Erythroblast (primary cell): Measurements from ENCODE around the gene NEFH.

Source experiments
- GATA1 ChIP-seq: IDR thresholded peaks from 2 replicates; pipeline ENCODE4 v1.6.1; 2011; ENCODE audit warnings: low read depth, mild to moderate bottlenecking, control low read depth, low read length, moderate library complexity
- POLR2A ChIP-seq: IDR thresholded peaks from 2 replicates; pipeline ENCODE4 v1.6.1; 2011; ENCODE audit warnings: mild to moderate bottlenecking, low read length

DNA sequence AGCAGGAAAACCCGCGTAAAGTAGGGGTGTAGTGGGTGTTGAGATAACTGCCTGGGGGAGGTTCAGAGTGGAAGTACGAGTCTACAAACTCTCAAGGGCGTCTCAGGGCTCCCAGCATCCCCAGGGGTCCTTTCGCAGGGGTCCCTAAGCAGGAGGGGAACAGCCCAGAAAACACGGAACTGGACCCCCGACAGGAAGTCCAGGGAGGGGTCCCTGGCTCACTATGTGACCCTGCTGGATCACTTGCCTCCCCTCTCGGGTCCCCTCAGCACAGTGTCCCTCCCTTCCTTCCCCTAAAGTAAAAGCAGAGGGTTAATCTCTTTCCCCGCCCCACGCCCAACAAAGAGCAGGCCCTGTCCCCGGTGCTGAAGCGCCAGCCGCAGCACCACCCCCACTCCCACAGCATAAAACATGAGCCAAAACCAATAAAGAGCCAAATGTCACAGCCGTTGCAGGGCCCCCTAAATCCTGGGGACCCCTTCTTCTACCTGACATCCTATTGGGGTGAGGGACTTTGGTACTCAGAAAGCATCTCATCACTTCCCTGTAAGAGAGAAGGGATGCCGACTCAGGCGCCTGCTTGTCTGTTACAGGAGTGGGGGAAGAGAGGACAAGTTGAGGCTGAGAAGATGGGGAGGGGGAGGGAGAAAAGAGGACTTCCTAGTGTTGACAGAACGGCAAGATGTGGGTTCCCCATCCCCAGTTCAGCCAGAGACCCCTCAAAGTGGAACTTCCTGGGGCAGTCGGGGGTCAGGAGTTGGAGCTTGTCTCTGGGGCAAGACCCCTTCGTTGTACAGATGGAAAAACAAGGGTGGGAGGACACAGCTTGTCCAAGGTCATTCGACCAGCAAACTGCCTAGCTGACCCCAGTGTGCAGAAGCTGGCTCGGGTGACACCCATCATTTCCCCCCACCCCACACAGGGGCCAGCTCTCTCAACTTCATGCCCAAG is 1.4 kb upstream of the NEFH start:
- TF ChIP-seq POLR2A = no peak
- TF ChIP-seq GATA1 = no peak
